Bone marrow (tissue), 2 donors: Measurements from ENCODE around the gene ZNF407.

Experiments used
- DNase-seq, 2 donors: peaks; one replicate each; lab custom pipeline; 2025; lab: John Stamatoyannopoulos, UW

Gene ZNF407

DNA sequence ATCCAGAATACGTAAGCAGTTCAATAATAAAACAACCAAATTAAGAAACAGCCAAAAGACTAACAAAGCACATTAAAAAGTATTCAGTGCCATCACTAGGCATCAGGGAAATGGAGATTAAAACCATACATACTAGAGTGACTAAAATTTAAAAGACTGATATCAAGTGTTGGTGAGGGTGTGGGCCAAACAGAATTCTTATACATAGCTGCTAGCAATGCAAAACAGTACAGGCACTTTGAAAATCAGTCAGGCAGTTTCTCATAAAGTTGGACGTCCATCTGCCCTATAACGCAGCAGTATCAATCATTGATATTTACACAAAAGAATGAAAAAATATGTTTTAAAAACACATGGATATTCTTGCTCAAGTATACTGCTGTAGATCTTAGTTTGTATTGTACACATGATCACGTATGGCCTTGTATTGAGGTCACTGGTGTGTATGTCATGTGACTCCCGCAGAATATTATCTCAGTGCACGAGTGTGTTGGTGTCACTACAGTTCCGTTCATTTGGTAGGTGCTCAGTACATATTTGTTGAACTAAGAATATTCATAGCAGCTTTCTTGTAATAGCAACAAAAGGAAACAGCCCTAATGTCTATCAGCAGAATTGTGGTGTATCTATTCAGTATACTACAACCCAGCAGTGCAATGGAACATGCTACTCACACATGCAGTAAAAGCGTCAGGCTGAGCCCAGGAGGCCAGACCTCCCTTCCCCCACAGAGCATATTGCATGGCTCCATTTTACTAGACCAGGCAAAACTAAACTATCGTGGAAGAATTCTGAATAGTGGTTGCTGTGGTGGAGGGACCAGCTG lies 28.6 kb downstream of the ZNF407 start:
- DNase-seq = no peak

DNA sequence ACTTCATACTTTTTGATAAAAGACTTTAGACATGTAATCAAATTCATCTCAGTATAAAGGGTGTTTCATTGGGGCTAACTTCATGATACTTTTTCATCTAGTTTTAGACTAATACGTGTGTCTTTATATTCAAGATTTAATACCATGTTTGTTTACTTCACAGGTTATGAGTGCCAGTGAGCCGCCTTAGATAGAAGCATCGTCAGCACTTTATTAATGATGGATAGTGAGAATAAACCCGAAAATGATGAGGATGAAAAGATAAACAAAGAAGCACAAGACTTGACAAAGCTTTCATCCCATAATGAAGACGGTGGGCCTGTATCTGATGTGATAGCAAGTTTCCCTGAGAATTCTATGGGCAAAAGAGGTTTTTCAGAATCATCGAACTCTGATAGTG lies 33.1 kb downstream of the ZNF407 start:
- DNase-seq = no peak

DNA sequence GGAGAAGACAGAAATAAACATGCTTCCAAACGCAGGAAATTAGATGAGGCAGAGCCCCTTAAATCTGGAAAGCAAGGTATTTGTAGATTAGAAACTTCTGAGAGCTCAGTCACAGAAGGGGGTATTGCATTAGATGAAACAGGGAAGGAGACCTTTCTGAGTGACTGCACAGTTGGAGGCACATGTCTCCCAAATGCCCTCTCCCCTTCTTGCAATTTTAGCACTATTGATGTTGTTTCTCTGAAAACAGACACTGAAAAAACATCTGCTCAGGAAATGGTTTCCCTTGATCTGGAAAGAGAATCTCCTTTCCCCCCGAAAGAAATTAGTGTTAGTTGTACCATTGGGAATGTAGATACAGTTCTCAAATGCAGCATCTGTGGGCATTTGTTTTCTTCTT lies 33.5 kb downstream of the ZNF407 start:
- no peak for DNase-seq

DNA sequence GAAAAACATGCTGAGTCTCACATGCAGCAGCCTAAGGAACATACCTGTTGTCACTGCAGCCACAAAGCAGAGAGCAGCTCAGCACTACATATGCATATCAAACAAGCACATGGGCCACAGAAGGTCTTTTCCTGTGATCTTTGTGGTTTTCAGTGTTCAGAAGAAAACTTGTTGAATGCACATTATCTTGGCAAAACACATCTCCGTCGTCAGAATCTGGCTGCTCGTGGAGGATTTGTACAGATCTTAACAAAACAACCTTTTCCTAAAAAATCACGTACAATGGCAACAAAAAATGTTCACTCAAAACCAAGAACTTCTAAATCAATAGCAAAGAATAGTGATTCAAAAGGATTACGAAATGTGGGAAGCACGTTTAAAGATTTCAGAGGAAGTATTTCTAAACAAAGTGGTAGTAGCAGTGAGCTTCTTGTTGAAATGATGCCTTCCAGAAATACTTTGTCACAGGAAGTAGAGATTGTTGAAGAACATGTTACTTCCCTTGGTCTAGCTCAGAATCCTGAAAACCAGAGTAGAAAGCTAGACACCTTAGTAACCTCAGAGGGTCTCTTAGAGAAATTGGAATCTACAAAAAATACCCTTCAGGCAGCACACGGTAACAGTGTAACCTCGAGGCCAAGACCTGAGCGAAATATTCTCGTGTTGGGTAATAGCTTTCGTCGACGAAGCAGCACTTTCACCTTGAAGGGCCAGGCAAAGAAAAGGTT lies 34.1 kb downstream of the ZNF407 start:
- no peak for DNase-seq

DNA sequence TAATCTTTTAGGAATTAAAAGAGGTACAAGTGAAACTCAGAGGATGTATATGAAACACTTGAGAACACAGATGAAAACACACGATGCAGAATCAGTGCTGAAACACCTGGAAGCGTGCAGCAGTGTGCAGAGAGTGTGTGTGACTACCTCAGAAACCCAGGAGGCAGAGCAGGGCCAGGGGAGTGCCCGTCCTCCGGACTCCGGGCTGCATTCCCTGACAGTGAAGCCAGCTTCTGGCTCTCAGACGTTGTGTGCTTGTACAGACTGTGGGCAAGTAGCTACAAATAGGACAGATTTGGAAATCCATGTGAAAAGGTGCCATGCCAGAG lies 34.6 kb downstream of the ZNF407 start:
- DNase-seq = no peak

DNA sequence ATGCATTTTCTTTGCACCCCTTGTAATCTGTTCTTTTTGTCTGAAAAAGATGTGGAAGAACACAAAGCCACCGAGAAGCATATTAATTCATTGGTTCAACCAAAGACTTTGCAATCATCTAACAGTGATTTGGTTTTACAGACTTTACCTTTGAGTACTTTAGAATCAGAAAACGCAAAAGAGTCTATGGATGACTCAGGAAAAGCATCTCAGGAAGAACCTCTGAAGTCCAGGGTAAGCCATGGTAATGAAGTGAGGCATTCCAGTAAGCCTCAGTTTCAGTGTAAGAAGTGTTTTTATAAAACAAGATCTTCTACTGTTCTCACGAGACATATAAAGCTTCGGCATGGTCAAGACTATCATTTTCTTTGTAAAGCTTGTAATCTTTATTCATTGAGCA lies 35.2 kb downstream of the ZNF407 start:
- no peak for DNase-seq

DNA sequence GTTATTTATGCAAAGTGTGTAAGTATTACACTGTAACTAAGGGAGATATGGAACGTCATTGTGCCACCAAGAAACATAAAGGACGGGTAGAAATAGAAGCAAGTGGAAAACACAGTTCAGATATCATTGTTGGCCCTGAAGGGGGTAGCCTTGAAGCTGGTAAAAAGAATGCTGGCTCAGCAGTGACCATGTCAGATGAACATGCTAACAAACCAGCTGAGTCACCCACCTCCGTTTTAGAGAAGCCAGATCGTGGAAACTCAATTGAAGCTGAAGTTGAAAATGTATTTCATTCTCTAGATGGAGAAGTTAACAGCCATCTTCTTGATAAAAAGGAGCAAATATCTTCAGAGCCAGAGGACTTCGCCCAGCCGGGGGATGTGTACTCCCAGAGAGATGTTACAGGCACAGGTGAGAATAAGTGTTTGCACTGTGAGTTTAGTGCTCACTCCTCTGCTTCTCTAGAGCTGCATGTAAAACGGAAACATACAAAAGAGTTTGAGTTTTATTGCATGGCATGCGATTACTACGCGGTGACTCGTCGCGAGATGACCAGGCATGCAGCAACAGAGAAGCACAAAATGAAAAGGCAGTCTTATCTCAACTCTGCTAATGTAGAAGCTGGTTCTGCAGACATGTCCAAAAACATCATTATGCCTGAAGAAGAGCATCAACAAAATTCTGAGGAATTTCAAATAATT lies 36.1 kb downstream of the ZNF407 start:
- DNase-seq = no peak

DNA sequence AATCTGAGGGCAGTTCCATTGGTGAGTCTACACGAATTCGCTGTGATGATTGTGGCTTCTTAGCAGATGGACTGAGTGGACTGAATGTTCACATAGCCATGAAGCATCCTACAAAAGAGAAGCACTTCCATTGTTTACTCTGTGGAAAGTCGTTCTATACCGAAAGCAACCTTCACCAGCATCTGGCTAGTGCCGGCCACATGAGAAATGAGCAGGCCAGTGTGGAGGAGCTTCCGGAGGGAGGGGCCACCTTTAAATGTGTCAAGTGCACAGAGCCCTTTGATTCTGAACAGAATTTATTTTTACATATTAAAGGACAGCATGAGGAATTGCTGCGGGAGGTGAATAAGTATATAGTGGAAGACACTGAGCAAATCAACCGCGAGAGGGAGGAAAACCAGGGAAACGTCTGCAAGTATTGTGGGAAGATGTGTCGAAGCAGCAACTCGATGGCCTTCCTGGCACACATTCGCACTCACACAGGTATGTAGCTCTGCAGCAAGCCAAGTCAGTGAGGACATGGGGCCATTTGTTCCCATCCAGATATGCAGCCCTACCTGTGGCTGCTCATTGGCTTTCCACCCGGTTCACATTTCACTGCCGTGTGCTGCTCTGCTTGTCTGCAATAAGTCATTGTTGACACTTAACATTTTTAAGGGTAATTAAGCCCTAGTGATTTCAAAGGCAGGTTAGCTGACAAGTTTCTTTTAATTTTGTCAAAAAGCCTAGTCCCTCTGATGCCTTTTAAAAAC lies 37.7 kb downstream of the ZNF407 start:
- no peak for DNase-seq

DNA sequence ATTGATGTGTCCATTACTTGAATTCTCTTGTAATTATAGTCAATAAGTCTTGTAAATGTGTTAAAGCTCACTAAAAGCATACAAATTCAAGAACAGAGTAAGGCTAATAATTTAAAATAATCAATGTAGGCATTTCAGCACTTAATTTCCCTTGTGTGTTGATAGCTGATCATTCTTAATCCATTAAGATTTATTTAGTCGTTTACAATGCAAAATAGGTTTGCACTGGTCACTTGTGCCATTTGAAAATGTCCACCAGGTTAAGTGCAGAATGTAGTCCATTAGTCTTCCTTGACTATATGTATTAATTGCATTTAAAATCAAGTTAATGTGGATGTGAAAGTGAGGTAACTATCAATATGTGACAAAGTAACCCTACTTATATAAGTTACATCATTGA lies 39.4 kb downstream of the ZNF407 start:
- no peak for DNase-seq

DNA sequence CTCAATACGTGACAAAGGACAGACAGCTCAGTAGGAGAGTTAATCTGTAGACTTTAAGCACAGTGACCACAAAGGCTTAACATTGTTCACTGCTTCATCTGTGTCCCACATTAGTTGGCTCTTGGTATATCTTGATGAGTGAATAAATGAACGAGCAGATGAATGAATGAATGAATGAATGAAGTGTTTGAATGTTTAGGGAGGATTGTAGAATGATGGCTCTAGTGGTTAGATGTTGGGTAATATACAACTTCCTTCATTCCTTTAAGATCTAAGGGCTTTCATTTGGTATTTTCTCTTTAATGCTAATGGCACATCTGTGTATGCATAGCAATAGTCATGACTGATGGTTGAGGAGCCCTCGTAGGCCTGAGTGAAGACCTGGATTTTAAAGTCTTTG lies 40.5 kb downstream of the ZNF407 start:
- DNase-seq = no peak

DNA sequence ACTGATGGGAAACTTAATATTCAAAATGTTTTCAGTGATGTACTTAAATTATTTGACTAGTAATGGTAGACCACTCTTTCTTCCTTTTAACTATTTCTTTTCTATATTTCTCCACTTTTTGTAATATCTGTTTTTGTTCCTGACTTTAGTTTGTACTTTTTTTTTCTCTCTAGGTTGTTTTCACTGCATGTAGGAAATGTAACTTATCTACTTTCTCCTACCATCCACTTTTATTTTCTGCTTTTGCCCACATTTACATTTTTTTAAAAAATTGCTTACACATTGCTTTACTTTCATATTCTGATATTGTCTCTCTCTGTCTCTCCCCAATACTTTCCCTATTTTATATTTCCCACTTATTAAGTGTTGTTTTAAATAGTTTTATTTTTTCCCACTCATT lies 47.0 kb downstream of the ZNF407 start:
- DNase-seq = no peak

DNA sequence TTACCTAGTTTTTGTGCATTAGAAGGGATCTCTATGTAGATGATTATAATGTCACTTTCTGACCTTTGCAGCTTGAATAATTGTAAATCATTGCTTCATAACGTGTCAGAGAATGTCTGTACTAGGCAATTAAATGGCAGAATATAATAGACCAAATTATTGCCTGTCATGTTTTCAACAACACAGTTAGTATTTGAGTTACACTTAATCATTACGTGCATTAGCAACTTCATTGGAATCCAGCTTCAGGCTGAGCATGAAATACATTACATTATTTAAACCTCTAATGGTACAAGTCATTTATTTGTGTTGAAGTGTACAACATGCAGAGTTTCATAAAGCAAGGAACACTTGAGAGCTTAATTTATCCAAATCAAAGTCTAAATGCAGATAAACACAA lies 48.0 kb downstream of the ZNF407 start:
- DNase-seq = no peak

DNA sequence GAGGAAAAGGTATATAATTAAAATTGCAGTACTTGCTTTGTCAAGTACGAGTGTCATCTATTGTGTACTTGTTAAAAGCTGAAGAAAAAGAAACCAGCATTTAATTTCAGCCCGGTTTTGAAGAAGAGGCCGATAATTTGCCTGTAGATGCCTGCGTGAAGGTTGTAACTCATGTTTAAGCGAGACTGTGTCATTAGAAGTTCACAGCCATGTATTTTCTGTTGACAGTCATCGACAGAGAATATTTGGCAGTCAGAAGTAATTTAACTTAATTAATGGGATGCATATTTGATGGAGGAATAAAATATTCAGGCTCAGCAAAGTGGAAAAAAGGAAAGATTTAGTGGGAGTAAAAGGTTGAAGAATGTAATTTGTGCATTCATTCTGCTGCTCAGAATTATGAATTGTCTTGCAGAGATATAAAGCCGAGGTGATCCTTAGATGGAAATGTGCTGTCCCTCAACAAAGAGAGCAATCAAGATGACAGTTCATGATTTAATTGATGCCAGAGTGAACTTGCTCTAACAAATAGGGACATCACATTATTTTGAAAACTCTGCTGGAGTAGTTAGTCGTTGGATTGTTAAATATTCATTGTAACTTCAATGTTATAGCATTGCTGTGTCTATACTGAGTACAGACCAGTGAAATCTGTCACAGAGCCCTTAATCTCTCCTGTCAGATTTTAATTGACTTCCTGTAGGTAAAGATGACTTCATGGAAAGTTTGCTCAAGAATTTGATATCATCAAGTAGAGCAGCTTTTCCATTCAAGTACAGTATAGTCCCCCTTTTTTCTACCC lies 53.9 kb downstream of the ZNF407 start:
- no peak for DNase-seq

DNA sequence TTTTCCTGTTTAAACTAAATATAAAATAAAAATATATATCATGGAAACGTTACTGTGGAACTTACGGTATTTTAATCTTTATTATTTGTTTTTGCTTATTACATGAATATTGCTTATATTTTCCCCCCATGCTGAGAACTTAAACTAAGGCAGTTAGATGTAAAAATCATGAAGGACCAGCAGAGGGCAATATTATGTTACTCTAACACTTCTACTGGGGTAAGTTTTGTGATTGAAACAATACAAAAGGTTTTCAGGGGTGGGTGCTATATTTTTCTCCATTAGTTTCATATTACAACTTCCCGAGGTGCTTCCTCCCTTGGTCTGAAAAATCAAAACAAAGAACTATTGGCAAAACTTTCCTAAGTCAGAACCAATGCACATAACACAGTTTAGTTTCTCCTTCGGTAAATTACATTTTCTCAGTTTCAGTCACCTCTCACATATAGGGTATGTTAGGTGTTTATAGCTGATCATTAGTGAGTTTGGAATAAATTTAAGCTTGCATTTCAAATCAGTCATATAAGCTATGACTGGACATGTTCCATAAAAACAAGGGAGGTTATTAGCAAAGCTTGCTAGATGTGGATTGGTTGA lies 54.8 kb downstream of the ZNF407 start:
- DNase-seq = peak in 1 of 2 donors; percentile 28

DNA sequence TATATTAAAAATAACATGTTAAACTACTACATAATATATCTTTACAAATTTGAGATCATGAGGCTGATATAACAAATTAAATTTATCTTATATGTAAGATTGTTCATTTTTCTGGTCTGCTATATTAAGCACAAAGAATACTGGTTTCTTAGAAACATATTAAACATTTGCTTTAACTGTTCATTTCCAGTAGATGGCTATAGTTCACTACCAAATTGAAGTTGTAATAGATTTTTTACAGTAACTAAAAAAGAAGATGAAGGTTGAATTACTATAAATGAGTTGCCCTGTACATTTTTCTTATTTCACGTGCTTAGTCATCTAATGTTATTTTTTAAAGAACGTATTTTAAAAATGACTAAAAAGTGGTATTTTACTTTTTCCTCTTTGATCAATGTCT lies 57.0 kb downstream of the ZNF407 start:
- no peak for DNase-seq

DNA sequence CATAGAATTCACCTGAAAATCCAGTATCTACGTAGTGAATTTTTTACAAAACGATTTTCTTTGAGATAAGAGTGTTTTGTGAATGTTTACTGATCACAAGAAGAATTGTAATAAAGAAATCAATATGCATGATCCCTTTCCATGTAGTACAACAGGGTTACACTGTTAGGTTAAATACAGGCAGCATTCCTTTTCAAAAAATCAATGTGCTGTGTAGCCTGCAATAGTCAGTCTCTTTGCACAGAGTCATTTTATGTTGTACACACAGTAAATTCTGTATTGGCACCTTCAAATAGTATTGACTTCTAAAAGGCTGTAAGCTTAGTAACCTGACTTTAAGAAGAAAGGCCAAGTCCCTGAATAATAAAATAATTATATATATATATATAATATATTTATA lies 63.3 kb downstream of the ZNF407 start:
- DNase-seq = no peak

DNA sequence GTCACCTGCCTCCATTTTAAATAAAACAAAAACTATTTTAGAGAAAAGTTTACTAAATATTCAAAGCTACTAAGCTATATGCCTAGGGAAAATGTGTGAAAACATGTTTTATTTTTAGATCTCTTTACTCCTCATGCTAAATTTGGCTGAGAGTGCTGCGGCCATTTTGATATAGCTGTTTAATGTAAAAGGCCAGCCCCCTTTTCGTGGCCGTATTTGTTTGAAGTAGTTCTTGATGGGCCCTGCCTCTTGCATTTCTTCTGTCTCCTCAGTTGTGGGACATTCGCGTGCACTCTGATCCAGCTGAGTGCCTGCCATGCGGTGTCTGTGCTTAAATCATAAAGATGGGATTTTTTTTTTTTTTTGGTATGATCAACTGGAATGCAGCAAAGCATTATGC lies 64.0 kb downstream of the ZNF407 start:
- DNase-seq = no peak

DNA sequence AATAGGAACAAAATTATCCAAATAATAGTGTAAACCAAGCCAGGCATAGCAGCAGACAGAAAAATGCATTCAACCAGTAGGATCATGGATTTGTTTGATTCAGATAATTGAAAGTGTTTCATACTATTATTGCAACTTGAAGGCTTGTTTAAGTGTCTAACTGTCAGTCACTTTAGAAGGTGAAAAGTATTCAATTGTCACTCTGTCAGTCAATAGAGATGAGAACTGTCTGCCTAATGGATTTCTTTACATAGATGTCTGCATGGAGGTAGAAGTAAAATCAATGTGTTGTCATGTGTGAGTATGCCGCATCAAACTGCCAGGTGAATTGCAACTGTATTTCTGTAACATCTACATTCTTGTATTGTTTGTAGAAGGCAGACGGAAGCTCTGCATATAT lies 65.0 kb downstream of the ZNF407 start:
- no peak for DNase-seq

DNA sequence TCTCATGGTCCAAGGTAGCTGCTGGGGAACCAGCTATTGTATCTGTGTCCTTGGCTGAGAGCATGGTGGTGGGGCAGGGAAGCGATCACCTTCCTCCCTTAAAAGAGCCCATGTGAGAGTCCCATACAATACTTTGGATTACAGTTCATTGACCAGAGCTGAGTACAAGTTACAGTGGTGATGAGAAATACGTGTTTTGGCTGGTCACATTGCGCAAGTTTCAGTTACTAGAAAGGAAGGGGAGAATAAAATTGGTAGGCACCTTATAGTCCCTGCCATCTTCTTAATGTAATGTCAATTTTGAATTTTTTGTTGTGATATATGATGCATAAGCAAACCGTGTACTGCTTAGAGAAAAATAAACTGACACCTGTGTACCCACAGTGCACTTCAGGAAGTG lies 67.7 kb downstream of the ZNF407 start:
- no peak for DNase-seq

DNA sequence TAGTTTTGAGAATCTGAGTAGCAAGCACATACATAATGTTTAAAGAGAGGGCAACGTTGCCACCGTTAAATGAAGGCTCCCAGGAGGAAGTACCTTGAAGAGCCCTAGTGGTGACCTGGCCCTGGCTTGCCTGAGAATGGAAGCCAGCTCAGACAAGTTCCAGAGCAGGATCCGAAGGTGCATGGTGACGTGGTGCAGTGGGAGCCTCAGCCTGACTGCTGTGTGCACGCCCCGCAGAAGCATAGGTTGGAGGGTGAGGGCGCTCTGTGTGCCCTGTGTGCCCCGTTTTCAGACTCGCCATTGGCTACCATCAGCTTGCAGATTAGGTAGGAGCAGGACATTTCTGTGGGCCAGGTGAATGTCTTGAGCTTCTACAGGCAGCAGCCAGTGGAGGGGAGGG lies 68.2 kb downstream of the ZNF407 start:
- no peak for DNase-seq

DNA sequence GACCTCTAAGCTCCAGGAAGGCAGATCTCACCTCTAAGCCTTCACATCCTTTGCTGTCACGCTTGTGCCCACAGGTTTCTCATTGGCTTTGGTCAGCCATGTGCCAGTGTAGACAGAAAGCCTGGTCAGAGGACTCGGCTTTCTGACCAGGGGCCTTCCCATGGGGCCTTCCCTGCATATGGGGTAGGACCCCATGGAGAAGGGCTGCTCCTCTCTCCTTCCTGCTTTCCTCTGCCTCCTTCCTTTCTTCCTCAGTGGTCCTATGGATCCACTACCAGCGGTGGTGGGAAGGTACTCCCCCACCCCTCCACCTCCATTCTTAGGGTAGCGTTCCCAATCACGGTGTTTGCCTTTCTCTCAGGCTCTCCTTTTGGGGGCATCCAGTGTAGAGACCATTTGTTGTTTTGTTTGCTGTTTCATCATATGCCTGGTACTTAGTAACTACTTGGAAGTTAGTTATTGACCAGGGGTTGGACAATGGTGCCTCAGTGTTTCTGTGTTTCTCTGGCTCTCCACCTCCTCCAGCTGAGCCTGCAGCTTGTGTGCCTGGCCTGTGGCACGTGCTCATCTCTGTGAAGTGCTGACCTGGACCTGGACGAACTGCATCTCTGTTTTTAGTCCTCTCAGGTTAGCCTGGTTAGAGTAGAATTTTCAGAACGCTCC lies 71.6 kb downstream of the ZNF407 start:
- no peak for DNase-seq
